Fibroblast of mammary gland (primary cell): Measurements from ENCODE around the gene NUTM2A.
"Not testable (repeated sequence)": the region's sequence is repeated elsewhere in the genome, so short reads cannot be mapped to it uniquely, and the experiment has no call there.

Source experiments
- DNase-seq: peaks from one replicate; pipeline ENCODE4 v3.0.0-alpha.2; 2010; ENCODE audit warnings: low read depth
- H3K4me3 ChIP-seq: 2 replicates; pipeline ENCODE4 v1.5.1; 2011; ENCODE audit warnings: low read depth, mild to moderate bottlenecking, low read length, moderate library complexity; ENCODE audit not compliant: control insufficient read depth

Gene NUTM2A, protein sequence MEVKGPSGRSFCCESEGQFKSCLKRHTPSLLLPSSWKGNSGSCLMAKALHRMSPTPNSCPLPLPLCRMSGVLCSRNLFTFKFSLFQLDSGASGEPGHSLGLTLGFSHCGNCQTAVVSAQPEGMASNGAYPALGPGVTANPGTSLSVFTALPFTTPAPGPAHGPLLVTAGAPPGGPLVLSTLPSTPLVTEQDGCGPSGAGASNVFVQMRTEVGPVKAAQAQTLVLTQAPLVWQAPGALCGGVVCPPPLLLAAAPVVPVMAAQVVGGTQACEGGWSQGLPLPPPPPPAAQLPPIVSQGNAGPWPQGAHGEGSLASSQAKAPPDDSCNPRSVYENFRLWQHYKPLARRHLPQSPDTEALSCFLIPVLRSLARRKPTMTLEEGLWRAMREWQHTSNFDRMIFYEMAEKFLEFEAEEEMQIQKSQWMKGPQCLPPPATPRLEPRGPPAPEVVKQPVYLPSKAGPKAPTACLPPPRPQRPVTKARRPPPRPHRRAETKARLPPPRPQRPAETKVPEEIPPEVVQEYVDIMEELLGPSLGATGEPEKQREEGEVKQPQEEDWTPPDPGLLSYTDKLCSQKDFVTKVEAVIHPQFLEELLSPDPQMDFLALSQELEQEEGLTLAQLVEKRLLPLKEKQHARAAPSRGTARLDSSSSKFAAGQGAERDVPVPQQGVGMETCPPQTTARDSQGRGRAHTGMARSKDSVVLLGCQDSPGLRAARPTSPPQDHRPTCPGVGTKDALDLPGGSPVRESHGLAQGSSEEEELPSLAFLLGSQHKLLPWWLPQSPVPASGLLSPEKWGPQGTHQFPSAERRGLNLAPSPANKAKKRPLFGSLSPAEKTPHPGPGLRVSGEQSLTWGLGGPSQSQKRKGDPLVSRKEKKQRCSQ

DNA sequence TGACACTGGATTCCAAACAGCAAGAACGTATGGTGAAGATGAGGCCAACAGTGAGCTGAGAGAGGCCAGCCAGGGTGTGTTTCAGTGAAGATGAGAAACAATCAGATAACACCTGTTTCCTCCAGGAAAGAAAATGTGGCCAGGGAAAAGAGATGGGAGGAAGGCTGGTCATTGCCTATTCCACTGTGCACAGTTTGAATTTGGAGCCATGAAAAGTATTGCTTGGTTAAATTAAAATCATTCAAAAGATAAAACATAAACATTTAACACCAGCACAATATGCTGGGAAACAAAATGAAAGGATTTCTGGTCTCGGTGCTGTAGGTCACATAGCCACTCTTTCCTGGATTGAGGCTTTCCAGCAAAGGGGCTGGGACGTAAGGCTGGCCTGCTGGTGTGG, at the start of gene NUTM2A:
Gene NUTM2A (plus strand): TSS at position 301 of the 400 bp plus-strand sequence. CDS start 383 bp downstream, outside the sequence.
- not testable (repeated sequence) for H3K4me3 ChIP-seq, DNase-seq

DNA sequence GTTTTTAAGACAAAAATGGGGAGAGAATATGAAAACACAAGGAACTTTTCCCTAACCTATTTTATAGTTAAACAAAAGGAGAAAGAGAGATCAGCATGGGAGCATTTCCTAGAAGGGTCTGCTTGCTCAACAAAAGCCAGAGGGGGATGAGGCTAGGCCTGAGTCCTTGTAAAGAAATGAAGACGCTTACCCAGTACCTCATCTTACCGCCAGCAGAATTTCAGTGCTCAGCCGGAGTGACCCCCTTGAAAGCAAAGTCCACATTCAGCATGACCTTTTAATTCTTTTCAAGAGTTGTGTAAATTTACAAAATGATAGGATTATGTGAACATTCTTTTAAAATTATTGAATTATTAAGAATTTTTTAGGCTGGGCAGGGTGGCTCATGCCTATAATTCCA, 47.7 kb upstream of the NUTM2A start:
- not testable (repeated sequence) for H3K4me3 ChIP-seq, DNase-seq

DNA sequence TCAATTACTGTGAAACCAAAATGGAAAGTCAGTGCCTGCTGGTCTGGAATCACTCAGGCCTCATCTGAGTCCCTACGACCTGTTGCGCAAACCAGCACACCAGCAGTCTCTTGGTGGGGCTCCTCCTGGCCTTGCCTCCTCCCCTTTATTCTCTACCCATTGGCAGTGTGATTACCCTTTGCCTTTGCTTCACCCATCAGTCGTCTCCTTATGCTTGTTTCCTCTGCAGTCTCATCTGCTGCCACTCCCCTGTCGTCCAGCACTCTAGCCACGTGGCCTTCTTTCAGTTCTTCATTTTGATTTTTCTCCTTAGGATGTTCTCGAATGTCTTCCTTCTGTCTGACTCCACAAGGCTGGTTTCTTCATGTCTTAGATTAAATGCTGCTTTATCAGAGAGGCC, 40.8 kb upstream of the NUTM2A start:
- peak; percentile 10 for DNase-seq
- H3K4me3 ChIP-seq: not testable (repeated sequence)

DNA sequence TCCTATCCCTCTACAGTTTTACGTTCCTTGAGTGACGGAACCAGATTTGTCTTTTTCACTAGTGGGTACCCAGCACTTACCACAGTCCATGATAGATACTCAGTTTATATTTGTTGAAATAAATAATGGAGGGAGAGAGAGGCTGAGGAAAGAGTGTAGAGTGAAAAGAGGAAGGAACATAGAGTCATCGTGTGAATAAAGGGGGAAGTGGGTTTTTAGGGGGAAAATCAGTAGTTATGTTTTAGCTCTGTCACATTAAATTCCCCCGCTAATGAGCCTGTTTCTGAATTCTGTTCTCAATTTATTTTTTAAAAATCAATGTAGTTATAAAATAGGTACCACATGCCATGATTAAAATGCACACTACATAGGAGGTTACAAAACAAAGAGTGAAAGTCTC, 39.2 kb upstream of the NUTM2A start:
- DNase-seq, H3K4me3 ChIP-seq: not testable (repeated sequence)

DNA sequence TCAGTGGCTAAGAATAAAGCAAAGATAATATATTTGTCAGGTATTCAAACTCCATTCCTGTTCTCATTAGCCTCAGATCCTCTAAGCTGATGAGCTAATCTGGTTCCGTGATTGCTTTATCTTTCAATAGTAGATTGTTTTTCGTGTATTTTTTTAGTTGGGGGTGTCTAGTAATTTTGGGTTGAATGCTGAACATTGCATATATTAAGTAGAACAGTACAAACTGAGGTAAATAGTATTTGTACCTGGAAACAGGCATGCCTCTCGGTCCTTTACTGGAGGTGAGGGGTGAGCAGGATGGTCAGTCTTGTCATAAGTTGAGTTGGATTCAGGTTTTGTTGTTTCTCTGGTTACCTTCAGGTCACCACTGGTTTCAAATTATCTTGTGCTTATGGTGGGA, 37.7 kb upstream of the NUTM2A start:
- not testable (repeated sequence) for DNase-seq, H3K4me3 ChIP-seq

DNA sequence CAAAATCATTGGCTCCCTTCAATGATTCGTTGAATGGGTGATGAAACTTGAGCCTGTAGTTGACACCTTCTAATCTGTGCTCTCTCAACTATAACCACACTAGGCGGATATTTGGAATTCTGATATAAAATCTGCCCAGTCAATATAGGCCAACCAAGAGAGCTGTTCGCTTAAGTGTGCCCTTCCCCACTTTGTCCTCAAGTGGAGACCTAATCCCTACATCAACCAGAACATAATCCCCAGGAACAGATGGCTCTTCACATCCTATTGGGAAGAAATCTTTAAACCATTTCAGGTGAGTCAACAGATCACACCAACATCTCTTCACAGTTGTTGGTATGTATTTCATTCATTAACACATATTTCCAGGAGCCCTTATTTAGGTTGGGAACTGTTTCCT, 33.4 kb upstream of the NUTM2A start:
- not testable (repeated sequence) for H3K4me3 ChIP-seq, DNase-seq

DNA sequence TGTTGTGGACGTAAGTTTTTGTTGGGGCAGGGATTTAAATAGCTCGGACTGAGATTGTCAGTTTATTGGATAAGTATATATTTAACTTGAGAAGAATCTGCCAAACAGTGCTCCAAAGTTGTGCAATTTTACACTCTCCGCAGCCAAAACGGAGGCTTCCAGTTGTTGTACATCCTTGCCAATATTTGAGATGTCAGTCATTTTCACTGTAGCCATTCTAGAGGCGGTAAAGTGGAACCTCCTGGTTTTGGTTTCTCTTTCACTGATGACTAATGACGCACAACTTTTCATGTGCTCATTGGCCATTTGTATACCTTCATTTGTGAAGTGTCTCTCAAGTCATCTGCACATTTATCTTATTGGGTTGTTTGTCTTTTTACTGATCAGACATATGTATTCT, 24.3 kb upstream of the NUTM2A start:
- H3K4me3 ChIP-seq: peak overlapping the region; percentile 33
- peak; percentile 86 for DNase-seq

DNA sequence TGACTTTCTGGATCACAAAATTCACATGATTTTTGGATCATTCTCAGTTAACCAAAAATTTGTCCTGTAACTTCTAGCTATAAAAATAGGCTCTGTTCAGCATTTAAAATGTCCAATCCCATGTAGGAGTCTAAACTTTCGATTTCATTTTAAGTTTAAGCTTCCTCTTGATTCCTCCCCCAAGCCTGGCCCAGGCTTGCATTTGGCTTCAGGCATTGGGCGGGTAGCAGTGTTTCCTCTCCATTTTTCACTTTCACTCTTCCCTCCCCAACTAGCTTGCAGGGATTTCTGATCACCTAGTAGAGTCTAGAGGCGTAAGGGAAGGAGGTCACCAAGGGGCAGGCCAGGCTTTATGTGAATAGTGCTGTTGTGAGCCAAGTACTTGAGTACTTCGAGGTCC, 20.4 kb upstream of the NUTM2A start:
- DNase-seq, H3K4me3 ChIP-seq: not testable (repeated sequence)

DNA sequence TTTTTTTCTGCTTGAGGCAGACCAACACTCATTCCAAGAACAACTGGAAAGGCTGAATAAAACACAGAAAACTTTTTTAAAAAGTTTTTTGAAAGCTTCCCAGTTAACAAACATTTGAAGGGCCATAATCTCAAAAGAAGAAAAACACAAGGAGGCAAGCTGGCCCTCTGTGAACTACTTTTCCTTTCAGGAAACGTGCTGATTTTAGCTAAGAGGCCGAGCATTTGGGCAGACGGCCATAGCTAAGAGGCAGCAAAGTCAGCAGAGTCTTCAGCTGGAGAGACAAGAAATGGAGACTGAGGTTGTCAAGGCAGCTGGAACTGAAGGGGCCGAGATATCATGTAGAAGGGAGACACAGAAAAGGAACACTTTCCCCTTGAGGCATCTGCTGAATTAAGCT, 18.3 kb upstream of the NUTM2A start:
- DNase-seq, H3K4me3 ChIP-seq: not testable (repeated sequence)

DNA sequence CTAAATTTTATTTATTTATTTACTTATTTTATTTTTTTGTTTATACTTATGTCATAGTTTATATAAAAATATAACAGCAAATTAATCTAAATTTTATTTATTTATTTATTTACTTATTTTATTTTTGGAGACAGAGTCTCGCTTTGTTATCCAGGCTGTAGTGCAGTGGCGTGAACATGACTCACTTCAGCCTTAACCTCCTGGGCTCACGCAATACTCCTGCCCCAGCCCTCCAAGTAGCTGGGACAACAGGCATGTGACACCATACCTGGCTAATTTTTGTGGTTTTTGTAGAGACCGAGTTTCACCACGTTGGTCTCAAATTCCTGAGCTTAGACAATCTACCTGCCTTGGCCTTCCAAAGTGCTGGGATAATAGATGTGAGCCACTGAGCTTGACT, 14.9 kb upstream of the NUTM2A start:
- DNase-seq, H3K4me3 ChIP-seq: not testable (repeated sequence)

DNA sequence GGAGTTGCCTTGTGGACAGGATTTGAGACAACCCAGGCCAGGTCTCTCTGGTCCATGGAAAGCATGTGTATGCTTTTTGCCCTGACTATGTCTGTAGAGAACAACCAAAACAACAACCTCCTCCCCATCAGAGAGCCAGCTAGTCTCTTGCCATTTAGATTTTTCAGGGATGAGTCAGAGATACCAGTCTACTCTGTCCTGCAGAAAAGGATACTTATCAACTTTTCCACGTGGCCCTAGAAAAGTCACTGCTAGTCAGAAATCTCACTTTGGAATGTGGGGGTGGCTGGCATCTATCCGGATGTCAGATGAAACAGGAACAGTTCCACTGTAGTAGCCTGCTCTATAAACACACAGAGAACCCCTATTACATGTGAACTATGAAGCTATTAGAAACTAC, 13.4 kb upstream of the NUTM2A start:
- not testable (repeated sequence) for H3K4me3 ChIP-seq
- DNase-seq: peak; percentile 8

DNA sequence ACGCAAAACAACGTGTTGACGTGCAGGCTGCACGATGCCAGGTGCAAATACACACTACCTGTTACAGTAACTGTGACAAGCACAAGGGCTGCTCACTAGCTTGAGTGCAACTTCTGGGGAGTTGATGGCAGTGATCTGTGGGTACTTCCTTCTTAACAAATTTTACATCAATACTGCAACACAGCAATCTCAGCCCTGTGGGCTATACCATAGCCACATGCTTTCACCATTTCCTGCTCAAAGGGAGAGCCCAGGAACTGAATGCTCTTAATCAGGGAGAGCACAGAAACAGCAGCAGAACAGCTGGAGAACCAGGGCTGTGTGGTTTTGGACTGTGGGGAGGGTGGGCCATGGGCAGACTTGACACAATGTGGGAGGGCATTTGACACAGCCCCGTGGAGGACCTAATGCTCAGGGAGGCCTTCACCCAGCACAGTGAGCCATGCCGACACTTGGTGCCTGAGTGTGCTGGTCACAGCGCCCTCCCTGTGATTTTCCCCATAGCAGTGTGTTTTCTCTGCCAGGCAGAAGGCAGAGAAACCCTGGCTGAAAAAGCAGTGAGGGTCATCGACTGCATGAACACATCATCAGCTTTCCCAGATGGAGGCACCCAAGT, 12.0 kb upstream of the NUTM2A start:
- H3K4me3 ChIP-seq, DNase-seq: not testable (repeated sequence)

DNA sequence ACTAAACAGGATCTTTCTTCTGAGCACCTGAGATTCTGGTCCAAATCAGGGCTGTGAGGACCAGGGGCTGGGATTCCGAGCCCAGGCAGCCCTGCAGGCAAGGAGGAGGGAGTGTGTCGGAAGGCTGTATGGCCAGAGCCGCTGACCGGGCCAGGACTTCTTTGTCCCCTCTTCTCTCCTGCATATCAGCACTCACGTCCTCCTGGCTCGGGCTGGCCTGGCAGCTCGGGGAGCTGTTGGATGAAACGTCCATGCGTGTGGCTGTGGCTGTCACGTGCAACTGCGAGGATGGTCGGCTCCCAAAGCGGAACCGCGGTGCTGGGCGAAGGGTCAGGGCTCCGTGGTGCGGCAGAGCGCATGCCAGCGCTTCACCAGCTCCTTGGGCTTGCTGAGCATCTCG, 11.4 kb upstream of the NUTM2A start:
- DNase-seq, H3K4me3 ChIP-seq: not testable (repeated sequence)

DNA sequence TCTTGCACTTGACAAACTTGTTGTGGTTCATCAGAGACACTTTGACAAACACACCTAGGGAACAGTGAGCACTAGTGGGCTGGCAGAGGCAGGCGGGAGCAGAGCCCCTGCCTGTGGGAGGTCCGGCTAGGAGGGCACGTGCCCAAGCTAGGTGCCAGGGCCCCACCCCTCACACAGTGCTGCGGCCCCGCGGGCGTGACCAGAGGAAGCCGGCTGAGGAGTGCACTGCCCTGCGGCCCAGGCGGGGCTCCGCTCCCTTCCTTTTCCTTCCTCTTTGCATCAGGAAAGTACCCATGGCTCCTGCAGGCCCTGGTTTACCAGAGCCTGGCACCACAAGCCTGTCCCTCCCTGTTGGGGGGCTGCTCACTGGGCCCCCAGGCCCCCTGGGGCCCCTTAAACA, 9.1 kb upstream of the NUTM2A start:
- H3K4me3 ChIP-seq, DNase-seq: not testable (repeated sequence)

DNA sequence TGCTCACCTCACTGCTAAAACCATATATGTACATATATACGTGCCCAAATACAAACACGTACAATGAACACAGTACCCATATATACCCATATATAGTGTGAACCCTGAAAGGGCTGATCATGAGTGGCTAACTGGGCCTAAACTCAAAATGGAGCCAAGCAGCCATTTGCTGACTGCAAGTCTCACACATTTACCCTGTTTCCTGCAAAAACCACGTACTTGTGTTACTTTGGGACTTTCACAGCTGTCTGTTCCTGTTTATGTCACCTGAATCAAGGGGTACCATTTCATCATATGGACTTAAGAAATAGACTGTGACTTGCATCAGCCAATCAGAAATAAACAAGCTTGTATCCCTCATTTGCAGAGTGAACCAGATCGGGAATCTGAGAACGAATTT, 5.9 kb upstream of the NUTM2A start:
- not testable (repeated sequence) for H3K4me3 ChIP-seq, DNase-seq

DNA sequence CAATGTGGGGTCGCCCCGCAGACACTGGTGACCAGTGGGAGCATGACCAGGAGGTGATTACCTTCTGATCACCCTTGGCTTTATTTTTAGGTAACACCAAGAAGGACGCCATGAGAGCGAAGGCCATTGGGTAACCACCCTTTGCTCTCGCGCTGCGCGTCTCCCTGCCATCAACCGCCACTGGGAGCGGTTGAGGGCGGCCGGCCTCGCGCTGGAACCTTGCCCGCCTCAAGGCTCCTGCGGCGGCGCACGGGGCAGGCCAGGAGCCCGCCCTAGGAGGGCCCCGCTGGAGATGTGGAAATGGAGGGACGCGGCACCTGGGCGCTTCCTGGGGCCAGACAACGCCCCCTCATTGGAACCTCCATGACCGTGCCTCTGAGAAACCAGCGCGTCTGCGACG, 2.5 kb upstream of the NUTM2A start:
- H3K4me3 ChIP-seq, DNase-seq: not testable (repeated sequence)

DNA sequence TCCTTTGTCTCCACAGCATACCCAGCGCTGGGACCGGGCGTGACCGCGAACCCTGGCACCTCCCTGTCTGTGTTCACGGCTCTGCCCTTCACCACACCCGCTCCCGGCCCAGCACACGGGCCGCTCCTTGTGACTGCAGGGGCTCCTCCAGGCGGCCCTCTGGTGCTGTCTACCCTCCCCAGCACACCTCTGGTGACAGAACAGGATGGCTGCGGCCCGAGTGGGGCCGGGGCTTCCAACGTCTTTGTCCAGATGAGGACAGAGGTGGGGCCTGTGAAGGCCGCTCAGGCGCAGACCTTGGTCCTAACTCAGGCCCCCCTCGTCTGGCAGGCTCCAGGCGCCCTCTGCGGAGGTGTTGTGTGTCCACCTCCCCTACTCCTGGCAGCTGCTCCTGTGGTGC, 3.0 kb downstream of the NUTM2A start:
- not testable (repeated sequence) for H3K4me3 ChIP-seq, DNase-seq

DNA sequence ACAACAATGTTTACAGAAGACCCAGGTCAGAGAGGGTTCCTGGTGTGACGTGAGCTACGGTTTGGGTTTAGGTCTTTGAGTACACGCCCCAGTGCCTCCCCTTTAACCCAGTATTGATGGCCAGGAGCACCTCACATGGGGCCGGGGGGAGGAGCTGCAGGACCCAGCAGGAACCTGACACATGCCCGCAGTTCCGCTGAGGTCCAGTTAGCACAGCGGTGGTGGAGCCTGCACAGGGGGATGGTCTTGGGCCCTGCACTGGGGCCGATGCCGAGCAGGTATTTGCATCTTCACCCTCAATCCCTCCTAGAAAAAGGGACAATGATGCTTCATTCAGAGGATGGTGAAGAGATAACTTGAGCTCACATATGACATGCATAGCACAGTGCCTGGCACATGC, 4.0 kb downstream of the NUTM2A start:
- not testable (repeated sequence) for H3K4me3 ChIP-seq, DNase-seq

DNA sequence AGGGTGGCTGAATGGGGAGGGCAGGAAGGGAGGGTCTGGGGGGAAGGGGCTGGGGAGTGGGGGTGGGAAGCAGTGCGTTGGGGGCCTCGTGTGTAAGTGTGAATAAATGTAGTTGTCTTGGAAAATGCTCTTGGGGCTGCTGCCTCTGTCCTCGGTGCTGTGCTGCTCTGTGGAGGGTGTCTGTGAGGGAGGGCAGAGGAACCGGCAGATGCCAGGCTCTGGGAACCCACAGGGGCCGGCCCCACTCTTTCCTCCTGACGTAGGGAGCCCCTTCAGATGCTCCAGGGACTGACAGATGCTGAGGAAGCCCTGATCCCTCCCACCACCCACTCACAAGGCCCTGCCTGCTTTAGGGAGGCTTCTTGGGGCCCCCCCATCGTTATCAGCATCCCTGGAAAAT, 9.6 kb downstream of the NUTM2A start:
- H3K4me3 ChIP-seq, DNase-seq: not testable (repeated sequence)
